SH-SY5Y (cell line): ENCODE results near the gene PRKCD.

ENCODE experiments used
- GATA2 ChIP-seq: IDR thresholded peaks from 2 replicates; pipeline ENCODE4 v1.6.1; 2011; ENCODE audit warnings: mild to moderate bottlenecking, low read depth, low read length
- GATA3 ChIP-seq: IDR thresholded peaks from 2 replicates; pipeline ENCODE4 v1.6.1; 2011; ENCODE audit warnings: low read depth, mild to moderate bottlenecking, low read length, moderate library complexity

GRCh38 chr3:53116956-53117355 lies 44.1 kb upstream of the PRKCD start:
- TF ChIP-seq GATA2 (no peak), GATA3 (no peak)
